ENCODE data around the gene DENND11. TPM values are rescaled to one million over a fixed set of nuclear protein-coding genes. Genes with fewer than 3 reads are reported as not detected.

Gene DENND11
- total and polyA plus RNA-seq, 9 of the 15 experiments (the other 6 are each of a cell fraction or from before 2014, with no cell fraction given): 0.07 to 1.1 (median 0.36) TPM

- intact Hi-C loops (cut with micrococcal nuclease) (loop anchor here (1.0 to 10.0 kb wide), 6 partner anchors 20 to 580 kb away; partner anchors contain the start of genes AGK, SSBP1 and TMEM178B), in situ Hi-C loops (cut with MboI) (no loop called here)
- H3K9me3 ChIP-seq (replicated peaks; ENCODE audit: control insufficient read depth, insufficient read depth, low read depth, low read length): no peaks in the 10 kb centered on the region
- no TSS peak for BruUV-seq (replicated peaks)
- peak overlapping the region; percentile 15 for H2AFZ ChIP-seq (ENCODE audit: low read depth, low read length)
- peaks cover 0 to 2% of the 10 kb centered on the region in 2 experiments; a peak in 1 of 5 replicates for H3K4me1 ChIP-seq (replicated peaks in 1 of 2; ENCODE audit: control insufficient read depth in 2 of 2, insufficient read depth in 2 of 2, low read length in 2 of 2)
- H3K79me2 ChIP-seq (ENCODE audit: control insufficient read depth, insufficient read depth, low read length): no peaks in the 10 kb centered on the region
- ChIA-PET POLR2A (interaction anchor here (0.6 to 1.0 kb wide), 3 partner anchors 14 to 27 kb away, joined by 3 read pairs; no protein-coding TSS in a partner anchor), CTCF (ENCODE audit: low intra/inter-chr PET ratio) (interaction anchor here (0.6 to 1.2 kb wide), 3 partner anchors 20 to 84 kb away, joined by 3 to 7 read pairs (median 4); partner anchors contain the start of gene SSBP1)
- no peaks in the 10 kb centered on the region for H3K27me3 ChIP-seq (ENCODE audit: control insufficient read depth in 2 of 2, insufficient read depth in 2 of 2, low read length in 2 of 2)
- peak; percentile 96 for ATAC-seq
- no peak overlapping the region for H3K4me3 ChIP-seq
- no peaks in the 10 kb centered on the region for H3K9me1 ChIP-seq (ENCODE audit: control insufficient read depth, insufficient read depth, low read length)
- H3K4me2 ChIP-seq (ENCODE audit: insufficient read depth, low read length): no peak overlapping the region
- peak; percentile 59 to 78 (median 68) for DNase-seq (ENCODE audit: extremely low read depth in 1 of 4, low spot score in 3 of 4)
- WGBS (ENCODE audit: insufficient coverage, low coverage, missing lambda C conversion rate): 33% methylated on average over 3 of the region's 3 CpGs
- peaks cover 55% of the 10 kb centered on the region for H3K36me3 ChIP-seq (ENCODE audit: control insufficient read depth, insufficient read depth, low read length)
- no peaks in the 10 kb centered on the region for H4K20me1 ChIP-seq (replicated peaks; ENCODE audit: control insufficient read depth, insufficient read depth, low read length)
- peak; percentile 80 for FAIRE-seq
- H3K27ac ChIP-seq (ENCODE audit: extremely low read depth, low read depth, low read length): no peak overlapping the region
- no peak overlapping the region for H3K9ac ChIP-seq (ENCODE audit: insufficient read depth in 1 of 2, low read depth in 2 of 2, low read length in 2 of 2)
- TF ChIP-seq KLF16 (IDR thresholded peaks at IDR 0.05): peak; percentile 47; the same call in 1 of the 2 replicates
- no peak for TF ChIP-seq CBFA2T2 (conservative IDR thresholded peaks at IDR 0.05)
- no peak for TF ChIP-seq MAFG (tag; conservative IDR thresholded peaks at IDR 0.05)
- TF ChIP-seq ZNF696 (CRISPR knock-in tag; conservative IDR thresholded peaks at IDR 0.05): no peak
- peak; percentile 18 for TF ChIP-seq TBP (optimal IDR thresholded peaks at IDR 0.05; ENCODE audit: low read depth, low read length)
- TF ChIP-seq GATAD2B (IDR thresholded peaks at IDR 0.05; ENCODE audit: borderline replicate concordance): no peak
- peak; percentile 35; the same call in 1 of the 2 replicates for TF ChIP-seq VEZF1 (CRISPR knock-in tag; IDR thresholded peaks at IDR 0.05)
- 0 out of 3 replicates have a peak, but pooled peaks of 1 of the 2 experiments have one; percentile 39 for TF ChIP-seq CBX3 (IDR thresholded peaks at IDR 0.05; ENCODE audit: borderline replicate concordance in 1 of 2, low read length in 2 of 2)
- peak in 1 of 2 experiments; percentile 59; a peak in 2 of 4 replicates for TF ChIP-seq MAZ (CRISPR knock-in tag; conservative IDR thresholded peaks at IDR 0.05 in 1 of 2, IDR thresholded peaks at IDR 0.05 in 1 of 2)
- peak in 1 of 2 experiments; percentile 22; a peak in 1 of 4 replicates for TF ChIP-seq RCOR1 (IDR thresholded peaks at IDR 0.05; ENCODE audit: borderline replicate concordance in 1 of 2, low read depth in 2 of 2, low read length in 2 of 2)
- TF ChIP-seq DEAF1 (CRISPR knock-in tag; IDR thresholded peaks at IDR 0.05): peak; percentile 29; the same call in 1 of the 2 replicates
- peak; percentile 34; the same call in 1 of the 2 replicates for TF ChIP-seq RB1 (IDR thresholded peaks at IDR 0.05; ENCODE audit: low read depth)
- peak; percentile 57 for TF ChIP-seq SMC3 (conservative IDR thresholded peaks at IDR 0.05; ENCODE audit: insufficient read depth, low read depth, low read length)
- TF ChIP-seq ZNF551 (CRISPR knock-in tag; IDR thresholded peaks at IDR 0.05): no peak
- TF ChIP-seq ZNF277 (CRISPR knock-in tag; IDR thresholded peaks at IDR 0.05; ENCODE audit: borderline replicate concordance): no peak
Observed at GRCh38 chr7:141654551-141654950, 47.4 kb downstream of the DENND11 start.
